Hematopoietic multipotent progenitor cell treated with erythropoietin and hydrocortisone succinate and interleukin-3 and kit ligand, for 17 days (in vitro differentiated cells): Measurements from ENCODE around the gene CNNM3.
"Not testable (repeated sequence)": the region's sequence is repeated elsewhere in the genome, so short reads cannot be mapped to it uniquely, and the experiment has no call there.

Experiments
- DNase-seq: peaks from one replicate; pipeline ENCODE4 v3.0.0-alpha.2; 2015; ENCODE audit warnings: low spot score

Gene CNNM3

GRCh38 chr2:96799623-96799935, 16.5 kb upstream of the CNNM3 start:
- no peak for DNase-seq

GRCh38 chr2:96800061-96801004, 15.7 kb upstream of the CNNM3 start:
- no peak for DNase-seq

GRCh38 chr2:96801005-96801785, 14.9 kb upstream of the CNNM3 start:
- DNase-seq = peak; percentile 37

- no peak for DNase-seq
These were observed 14.1 kb upstream of the CNNM3 start for GRCh38 chr2:96801786-96802595.

GRCh38 chr2:96802721-96803120, 13.3 kb upstream of the CNNM3 start:
- DNase-seq = no peak

- DNase-seq = no peak
These were observed 11.1 kb upstream of the CNNM3 start for GRCh38 chr2:96804986-96805385.

- DNase-seq = not testable (repeated sequence)
These were observed 10.1 kb upstream of the CNNM3 start for GRCh38 chr2:96805946-96806345.

- DNase-seq = no peak
These were observed 9.5 kb upstream of the CNNM3 start for GRCh38 chr2:96806468-96807126.

GRCh38 chr2:96807127-96807471, 9.0 kb upstream of the CNNM3 start:
- DNase-seq = no peak

- DNase-seq = no peak
These were observed 7.8 kb upstream of the CNNM3 start for GRCh38 chr2:96808176-96808837.

GRCh38 chr2:96809216-96809882, 6.7 kb upstream of the CNNM3 start:
- DNase-seq = no peak

- no peak for DNase-seq
These were observed 5.9 kb upstream of the CNNM3 start for GRCh38 chr2:96809951-96810782.

GRCh38 chr2:96810783-96811192, 5.3 kb upstream of the CNNM3 start:
- no peak for DNase-seq

GRCh38 chr2:96811917-96812316, 4.2 kb upstream of the CNNM3 start:
- no peak for DNase-seq

- no peak for DNase-seq
These were observed 2.4 kb upstream of the CNNM3 start for GRCh38 chr2:96813656-96814055.

GRCh38 chr2:96815326-96816126, 542 bp upstream of the CNNM3 start:
- no peak for DNase-seq

GRCh38 chr2:96816836-96817702, 1.0 kb downstream of the CNNM3 start:
- DNase-seq = no peak

GRCh38 chr2:96817882-96818281, 1.8 kb downstream of the CNNM3 start:
- DNase-seq = no peak
